H1 (cell line): ENCODE measurements around the gene PPAN. TPM values are rescaled to one million over a fixed set of nuclear protein-coding genes. Genes with fewer than 3 reads are reported as not detected.

Experiments used
- CBX8 ChIP-seq: fragments of 300-800, 300-1000 bp; sonication (generic); IDR thresholded peaks from 2 replicates; pipeline ENCODE4 v1.7.1; 2016; ENCODE audit warnings: low read depth, low read length, borderline replicate concordance
- EGR1 ChIP-seq: IDR thresholded peaks from 2 replicates; pipeline ENCODE4 v1.6.1; 2011; ENCODE audit warnings: low read depth, low read length, borderline replicate concordance
- EP300 ChIP-seq, 2 experiments: IDR thresholded peaks; 1 replicate in 1 of 2; 2 replicates in 1 of 2; pipeline ENCODE4 v1.6.1; 2011 to 2012; ENCODE audit warnings: low read depth in 2 of 2, low read length in 2 of 2, mild to moderate bottlenecking in 2 of 2, borderline replicate concordance in 1 of 2, inconsistent platforms in 1 of 2, moderate library complexity in 1 of 2
- EZH2 ChIP-seq: fragments of 200-600 bp; sonication (generic); IDR thresholded peaks from 2 replicates; pipeline ENCODE4 v1.7.1; 2012; ENCODE audit warnings: low read depth, mild to moderate bottlenecking, moderate library complexity, low read length, inconsistent platforms; ENCODE audit not compliant: severe bottlenecking
- FOSL1 ChIP-seq: IDR thresholded peaks from 2 replicates; pipeline ENCODE4 v1.6.1; 2011; ENCODE audit warnings: mild to moderate bottlenecking, low read depth, low read length, moderate library complexity; ENCODE audit not compliant: insufficient read depth
- HDAC2 ChIP-seq, 2 experiments: fragments of 300-600 bp in 1 of 2; sonication (generic) in 1 of 2; IDR thresholded peaks; 2 replicates each; pipeline ENCODE4 v1.6.1; 2011 to 2012; ENCODE audit warnings: low read depth in 2 of 2, low read length in 2 of 2, mild to moderate bottlenecking in 2 of 2, moderate library complexity in 2 of 2, borderline replicate concordance in 1 of 2, inconsistent platforms in 1 of 2
- JUND ChIP-seq: IDR thresholded peaks from 2 replicates; pipeline ENCODE4 v1.6.1; 2011; ENCODE audit warnings: mild to moderate bottlenecking, improper control_type of control experiment, low read length
- KDM5A ChIP-seq: fragments of 200-600 bp; IDR thresholded peaks from 2 replicates; pipeline ENCODE4 v1.7.1; 2012; ENCODE audit warnings: mild to moderate bottlenecking, low read length, inconsistent platforms, mixed read lengths
- MAFK ChIP-seq: IDR thresholded peaks from 2 replicates; pipeline ENCODE4 v1.6.1; 2012; ENCODE audit warnings: low read depth, mild to moderate bottlenecking, improper control_type of control experiment, low read length
- NANOG ChIP-seq: IDR thresholded peaks from 2 replicates; pipeline ENCODE4 v1.6.1; 2011; ENCODE audit warnings: low read length, low read depth, mild to moderate bottlenecking, inconsistent platforms; ENCODE audit not compliant: insufficient read depth, poor library complexity, severe bottlenecking
- NRF1 ChIP-seq: IDR thresholded peaks from 2 replicates; pipeline ENCODE4 v1.6.1; 2011; ENCODE audit warnings: mild to moderate bottlenecking, low read depth, low read length, improper control_type of control experiment
- POLR2AphosphoS5 ChIP-seq: IDR thresholded peaks from 2 replicates; pipeline ENCODE4 v1.6.1; 2011; ENCODE audit warnings: low read depth, low read length
- RAD21 ChIP-seq, 2 experiments: IDR thresholded peaks in 1 of 2; conservative IDR thresholded peaks in 1 of 2; 2 replicates each; pipeline ENCODE4 v1.6.1; 2011; ENCODE audit warnings: low read depth in 2 of 2, low read length in 2 of 2, improper control_type of control experiment in 1 of 2, inconsistent platforms in 1 of 2, mild to moderate bottlenecking in 1 of 2, moderate library complexity in 1 of 2
- SIN3A ChIP-seq, 2 experiments: IDR thresholded peaks in 1 of 2; conservative IDR thresholded peaks in 1 of 2; 2 replicates each; pipeline ENCODE4 v1.6.1; 2011 to 2012; ENCODE audit warnings: low read length in 2 of 2, improper control_type of control experiment in 1 of 2, low read depth in 1 of 2, mild to moderate bottlenecking in 1 of 2
- SP4 ChIP-seq: IDR thresholded peaks from 2 replicates; pipeline ENCODE4 v1.6.1; 2012; ENCODE audit warnings: low read length, inconsistent platforms
- TBP ChIP-seq: IDR thresholded peaks from 2 replicates; pipeline ENCODE4 v1.6.1; 2011; ENCODE audit warnings: low read depth, low read length, improper control_type of control experiment
- TEAD4 ChIP-seq: IDR thresholded peaks from 2 replicates; pipeline ENCODE4 v1.6.1; 2012; ENCODE audit warnings: low read depth, low read length, inconsistent platforms, mixed read lengths
- YY1 ChIP-seq: IDR thresholded peaks from 2 replicates; pipeline ENCODE4 v1.6.1; 2011; ENCODE audit warnings: low read depth, mild to moderate bottlenecking, low read length
- polyA plus RNA-seq, 7 experiments: library from polyadenylated mRNA; depleted of rRNA in 3 of 7; stranded (reverse) in 5 of 7; unstranded in 2 of 7; fragments of >200 nt in 5 of 7; fragments of 200-250 nt in 2 of 7; gene quantifications; 1 replicate in 5 of 7; 2 replicates in 1 of 7; 4 replicates in 1 of 7; pipeline versions ENCODE4 v1.2.1 to v1.2.3, GENCODE V29; 2011 to 2013; ENCODE audit warnings: missing spikeins in 2 of 7, mixed read lengths in 2 of 7
- total RNA-seq: library from RNA; stranded (reverse); fragmentation: NEBNext Ultra II Directional; extraction: Animal tissue kit (Norgen Biotek cat#: 25700); gene quantifications from 2 replicates; pipeline ENCODE4 v1.2.1, GENCODE V29; 2021
- TF ChIP-seq, protein P1 (sequence below): IDR thresholded peaks from 2 replicates; pipeline ENCODE4 v1.6.1; 2012; ENCODE audit warnings: inconsistent platforms
- TF ChIP-seq, protein P2 (sequence below): IDR thresholded peaks from 2 replicates; pipeline ENCODE4 v1.6.1; 2012; ENCODE audit warnings: inconsistent platforms
- TF ChIP-seq, protein P3 (sequence below): IDR thresholded peaks from 2 replicates; pipeline ENCODE4 v1.6.1; 2011; ENCODE audit warnings: low read depth, mild to moderate bottlenecking, low read length; ENCODE audit not compliant: insufficient read depth

PPAN gene
- total and polyA plus RNA-seq, 2 of the 8 experiments (the other 6 are each of a cell fraction or from before 2014, with no cell fraction given), result 48.8 to 74.4 TPM

DNA sequence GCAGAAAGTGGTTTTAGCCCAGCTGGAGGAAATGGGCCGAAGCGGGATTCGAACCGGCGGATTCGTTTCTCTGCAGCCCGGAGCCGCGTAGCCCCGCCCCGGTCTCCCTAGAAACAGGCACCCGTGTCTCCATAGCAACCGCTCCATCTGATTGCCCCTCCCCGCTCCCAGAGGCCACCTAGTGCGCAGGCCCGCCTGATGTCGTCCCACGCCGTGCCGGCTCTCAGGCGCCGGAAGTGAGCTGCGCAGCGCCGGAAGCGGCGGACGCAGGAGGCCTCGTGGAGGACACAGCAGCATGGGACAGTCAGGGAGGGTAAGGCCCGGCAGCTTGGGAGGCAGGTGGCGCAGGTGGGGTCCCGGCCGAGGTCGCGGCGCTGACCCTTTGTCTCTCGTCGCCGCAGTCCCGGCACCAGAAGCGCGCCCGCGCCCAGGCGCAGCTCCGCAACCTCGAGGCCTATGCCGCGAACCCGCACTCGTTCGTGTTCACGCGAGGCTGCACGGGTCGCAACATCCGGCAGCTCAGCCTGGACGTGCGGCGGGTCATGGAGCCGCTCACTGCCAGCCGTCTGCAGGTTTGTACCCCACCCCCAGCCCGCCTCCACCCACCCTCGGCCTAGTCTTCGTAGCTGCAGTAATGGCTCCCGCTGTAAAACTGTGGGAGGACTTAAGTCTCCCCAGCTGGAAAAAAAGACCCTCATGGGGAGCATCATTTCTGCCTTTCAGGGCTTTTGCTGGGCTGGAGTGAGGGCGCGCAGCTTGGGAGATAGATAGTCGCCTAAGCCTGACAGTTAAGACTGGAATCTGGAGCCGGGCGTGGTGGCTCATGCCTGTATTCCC is at the start of gene PPAN (continued):
- peak; percentile 38 to 94; a peak in 3 of 4 replicates for TF ChIP-seq SIN3A (conservative IDR thresholded peaks at IDR 0.05 in 1 of 2, IDR thresholded peaks at IDR 0.05 in 1 of 2; ENCODE audit: low read depth in 1 of 2, low read length in 2 of 2)
- TF ChIP-seq MAFK, result no peak
- TF ChIP-seq RAD21 (IDR thresholded peaks at IDR 0.05 in 1 of 2, conservative IDR thresholded peaks at IDR 0.05 in 1 of 2; ENCODE audit: low read depth in 2 of 2, low read length in 2 of 2), result no peak
- TF ChIP-seq, protein P1, sequence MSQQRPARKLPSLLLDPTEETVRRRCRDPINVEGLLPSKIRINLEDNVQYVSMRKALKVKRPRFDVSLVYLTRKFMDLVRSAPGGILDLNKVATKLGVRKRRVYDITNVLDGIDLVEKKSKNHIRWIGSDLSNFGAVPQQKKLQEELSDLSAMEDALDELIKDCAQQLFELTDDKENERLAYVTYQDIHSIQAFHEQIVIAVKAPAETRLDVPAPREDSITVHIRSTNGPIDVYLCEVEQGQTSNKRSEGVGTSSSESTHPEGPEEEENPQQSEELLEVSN, result peak; percentile 66
- TF ChIP-seq TBP, result peak; percentile 74; the same call in 1 of the 2 replicates
- TF ChIP-seq EGR1, result no peak
- TF ChIP-seq FOSL1, result no peak
- peak; percentile 42; the same call in 1 of the 2 replicates for TF ChIP-seq JUND
- peak; percentile 84 for TF ChIP-seq KDM5A
- TF ChIP-seq NRF1, result peak; percentile 51
- no peak for TF ChIP-seq CBX8
- TF ChIP-seq EP300 (IDR thresholded peaks at IDR 0.05; ENCODE audit: borderline replicate concordance in 1 of 2, low read depth in 2 of 2, low read length in 2 of 2), result no peak
- TF ChIP-seq SP4, result no peak
- TF ChIP-seq, protein P2, sequence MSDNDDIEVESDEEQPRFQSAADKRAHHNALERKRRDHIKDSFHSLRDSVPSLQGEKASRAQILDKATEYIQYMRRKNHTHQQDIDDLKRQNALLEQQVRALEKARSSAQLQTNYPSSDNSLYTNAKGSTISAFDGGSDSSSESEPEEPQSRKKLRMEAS, result peak; percentile 98
- no peak for TF ChIP-seq EZH2
- peak; percentile 36; the same call in 1 of the 2 replicates for TF ChIP-seq YY1
- peak; percentile 96 for TF ChIP-seq POLR2AphosphoS5
- TF ChIP-seq, protein P3, sequence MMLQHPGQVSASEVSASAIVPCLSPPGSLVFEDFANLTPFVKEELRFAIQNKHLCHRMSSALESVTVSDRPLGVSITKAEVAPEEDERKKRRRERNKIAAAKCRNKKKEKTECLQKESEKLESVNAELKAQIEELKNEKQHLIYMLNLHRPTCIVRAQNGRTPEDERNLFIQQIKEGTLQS, result peak; percentile 81
- TF ChIP-seq NANOG, result no peak
- TF ChIP-seq TEAD4, result no peak
- TF ChIP-seq HDAC2 (IDR thresholded peaks at IDR 0.05; ENCODE audit: borderline replicate concordance in 1 of 2, low read depth in 2 of 2, low read length in 2 of 2), result peak in 1 of 2 experiments; percentile 92; a peak in 1 of 4 replicates
